ENCODE data around the gene CTU2.

CTU2 gene

DNA sequence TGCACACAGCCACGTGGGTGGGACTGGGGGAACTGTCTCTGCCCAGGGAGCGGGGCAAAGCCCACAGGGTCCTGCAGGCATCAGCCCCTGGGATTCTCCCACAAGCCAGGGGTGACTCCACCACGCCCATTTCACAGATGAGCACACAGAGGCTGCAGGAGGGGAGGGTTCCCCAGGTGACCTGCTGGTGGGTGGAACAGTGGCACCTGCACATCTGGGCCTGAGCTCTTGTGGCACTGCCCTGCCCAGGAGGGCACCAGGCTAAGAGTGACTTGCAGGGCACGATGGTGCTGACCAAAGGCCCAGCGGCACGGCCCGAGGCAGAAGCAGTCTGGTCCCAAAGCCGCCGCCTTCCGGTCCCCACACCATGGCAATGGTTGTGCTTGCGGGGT, 54.8 kb downstream of the CTU2 start:
- DNase-seq (ENCODE audit: low read depth): no peak

DNA sequence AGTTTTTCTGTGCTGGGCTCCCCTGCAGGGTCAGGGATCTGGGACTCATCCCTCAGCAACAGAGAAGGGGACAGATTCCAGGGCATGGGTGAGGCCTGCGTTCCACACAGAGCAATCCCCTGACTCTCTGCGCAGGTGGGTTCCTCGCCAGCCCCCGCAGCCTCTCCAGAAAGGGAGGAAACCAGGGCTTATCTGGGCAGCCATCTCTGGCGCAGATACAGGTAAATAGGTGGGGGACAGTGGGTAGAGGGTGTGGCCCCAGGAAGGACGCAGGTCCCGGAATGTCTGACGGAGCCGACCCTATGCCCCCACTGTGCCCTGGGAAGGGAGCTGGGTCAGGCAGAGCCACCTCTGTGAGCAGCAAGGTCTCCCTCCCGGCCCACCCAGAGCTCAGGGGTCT, 55.5 kb downstream of the CTU2 start:
- DNase-seq (ENCODE audit: low read depth): no peak

DNA sequence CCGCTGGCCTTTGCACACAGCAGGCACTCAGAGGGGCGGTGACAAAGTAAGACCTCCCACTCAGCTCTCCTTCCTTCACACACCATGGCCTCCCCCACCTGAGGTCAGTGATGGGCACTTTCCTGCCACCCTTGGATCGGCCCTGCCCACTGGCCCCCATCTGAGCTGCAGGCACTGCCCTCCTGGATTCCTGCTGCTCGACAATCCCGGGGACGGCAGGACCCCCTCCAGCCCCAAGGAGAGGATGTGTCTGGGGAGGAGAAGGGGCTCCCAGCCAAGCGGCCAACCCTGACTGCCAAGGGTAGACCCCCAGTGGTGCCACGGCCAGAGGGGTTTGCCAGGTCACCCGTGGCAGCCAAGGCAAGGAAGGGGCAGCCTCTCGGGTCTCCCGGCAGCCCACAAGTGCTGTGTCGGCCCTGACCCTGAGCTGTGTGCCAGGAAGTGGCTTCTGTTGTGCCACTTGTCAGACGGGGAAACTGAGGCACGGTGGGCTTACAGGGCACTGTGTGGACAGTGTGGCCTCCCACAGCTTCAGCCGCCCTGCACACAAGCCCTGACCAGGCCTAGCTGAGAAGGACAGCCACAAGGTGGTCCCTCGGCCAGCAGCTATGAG, 56.1 kb downstream of the CTU2 start:
- DNase-seq (ENCODE audit: low read depth): no peak

DNA sequence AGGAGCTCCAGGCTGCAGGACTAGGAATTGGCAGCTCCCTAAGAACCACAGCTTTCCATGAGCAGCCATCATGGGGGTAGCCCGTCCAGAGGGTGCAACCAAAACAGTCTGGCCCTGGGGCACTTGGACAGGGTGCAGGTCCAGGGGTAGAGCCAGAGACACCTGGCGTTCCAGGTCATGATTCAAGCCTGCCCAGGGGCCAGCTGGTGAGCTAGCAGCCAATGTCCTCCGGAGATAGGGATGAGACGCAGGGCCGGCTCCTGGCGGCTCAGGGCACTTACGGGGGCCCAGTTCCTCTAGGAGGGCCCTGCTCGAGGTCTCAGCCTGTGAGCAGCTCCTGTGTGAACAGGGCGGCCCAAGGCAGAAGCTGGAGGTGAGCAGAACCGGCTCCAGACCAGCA, 56.6 kb downstream of the CTU2 start:
- DNase-seq (ENCODE audit: low read depth): no peak

DNA sequence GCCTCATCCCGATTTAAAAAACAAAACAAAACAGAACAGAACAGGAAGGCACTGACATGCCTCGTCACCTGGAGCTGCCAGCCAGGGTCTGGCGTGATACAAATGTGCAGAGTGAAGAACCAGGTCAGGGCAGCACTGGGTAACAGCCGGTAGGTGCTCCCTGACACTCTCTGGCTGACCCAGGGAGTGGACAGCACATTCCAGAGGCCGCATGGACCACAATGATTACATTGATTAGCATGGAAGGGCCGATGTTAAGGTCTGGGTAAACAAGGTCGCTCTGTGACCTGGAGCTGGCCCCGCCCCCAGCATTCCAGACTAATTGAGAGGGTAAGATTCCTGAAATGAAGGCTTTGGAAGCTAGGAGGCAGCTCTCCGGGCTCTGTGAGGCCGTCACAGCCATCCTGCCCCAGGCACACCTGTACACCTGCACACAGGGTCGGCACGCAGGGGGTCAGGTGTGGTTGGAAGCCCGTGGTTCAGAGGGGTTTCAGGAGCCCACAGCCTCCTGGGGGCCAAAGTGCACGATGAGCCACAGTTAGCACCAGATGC, 57.3 kb downstream of the CTU2 start:
- DNase-seq (ENCODE audit: low read depth): no peak

GRCh38 chr16:88764080-88764479, 57.8 kb downstream of the CTU2 start:
- DNase-seq (ENCODE audit: low read depth): no peak

DNA sequence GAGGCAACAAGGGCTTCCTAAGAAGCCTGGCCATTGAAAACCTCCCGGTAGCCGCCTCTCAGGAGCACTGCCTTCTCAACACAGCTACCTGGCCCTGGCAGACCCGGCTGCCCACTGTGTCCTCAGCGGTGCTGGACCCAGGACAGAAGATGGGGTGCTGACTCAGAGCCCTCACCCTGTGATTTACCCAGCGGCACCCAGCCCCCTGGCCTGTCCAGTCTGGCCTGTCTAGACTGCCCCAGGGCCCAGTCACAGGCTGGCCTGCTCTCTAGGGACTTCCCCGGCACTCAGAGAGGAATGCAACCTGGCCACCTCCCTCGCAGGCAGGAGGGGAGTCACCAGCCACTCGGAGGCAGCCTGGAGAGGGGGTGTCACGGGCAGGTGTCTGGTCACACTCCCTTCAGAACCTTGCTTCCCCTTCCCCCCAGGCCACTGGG, 58.6 kb downstream of the CTU2 start:
- DNase-seq (ENCODE audit: low read depth): no peak
